ENCODE measurements around the gene PPARA.
A peak's percentile ranks its signal among the peaks of the same experiment; 100 is the strongest.

The PPARA gene

GRCh38 chr22:46224044-46224897, 73.9 kb downstream of the PPARA start:
- no peak for DNase-seq

- DNase-seq = no peak
Measured at GRCh38 chr22:46224898-46225290, 74.6 kb downstream of the PPARA start.

DNA sequence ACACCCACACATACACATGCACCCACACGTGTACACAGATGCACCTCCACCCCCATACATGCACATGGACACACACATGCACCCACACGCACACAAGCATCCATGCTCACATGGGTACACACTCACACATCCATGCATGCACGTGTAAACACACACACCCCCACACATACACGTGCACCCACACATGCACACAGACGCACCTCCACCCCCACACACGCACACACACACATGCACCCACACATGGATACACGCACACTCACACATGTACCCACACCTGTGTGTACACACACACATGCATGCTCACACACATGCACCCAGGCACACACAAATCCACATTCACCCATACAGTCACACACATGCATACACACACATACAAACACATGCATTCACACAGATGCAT, 75.3 kb downstream of the PPARA start:
- DNase-seq = no peak

DNA sequence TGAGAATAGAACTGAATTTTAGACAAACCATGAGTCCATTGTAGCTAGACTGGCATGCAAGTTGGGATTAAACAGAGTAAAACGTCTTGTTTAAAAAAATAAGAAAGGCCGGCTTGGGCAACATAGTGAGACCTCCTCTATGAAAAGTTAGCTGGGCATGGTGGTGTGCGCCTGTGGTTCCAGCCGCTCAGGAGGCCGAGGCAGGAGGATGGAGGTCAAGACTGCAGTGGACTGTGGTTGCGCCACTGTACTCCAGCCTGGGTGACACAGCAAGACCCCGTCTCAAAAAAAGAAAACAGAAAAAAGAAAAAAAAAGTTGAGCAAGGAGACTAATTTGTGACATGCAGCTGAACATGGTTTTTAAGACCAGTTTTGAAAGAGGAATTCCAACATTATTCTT, 76.3 kb downstream of the PPARA start:
- DNase-seq = no peak

DNA sequence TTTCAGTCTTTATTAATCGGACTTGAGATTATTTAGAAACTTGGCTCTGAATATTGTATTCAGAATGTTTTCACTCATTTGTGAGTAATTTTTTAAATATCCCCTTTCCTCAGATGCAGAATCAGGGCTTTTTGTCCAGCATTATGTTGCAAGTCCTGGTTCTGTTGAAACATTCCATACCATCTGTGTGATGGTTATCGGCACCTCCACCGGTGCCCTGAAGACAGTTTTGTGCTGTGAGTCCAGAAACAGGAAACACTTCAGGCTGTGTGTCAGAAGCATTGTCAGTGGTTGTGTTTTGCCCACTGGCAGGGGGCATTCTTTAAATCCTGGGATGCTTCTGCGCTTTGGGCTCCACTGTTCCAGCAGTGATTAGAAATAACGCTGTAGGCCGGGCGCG, 79.4 kb downstream of the PPARA start:
- no peak for DNase-seq

GRCh38 chr22:46230262-46230901, 80.1 kb downstream of the PPARA start:
- DNase-seq = no peak

- no peak for DNase-seq
Measured at GRCh38 chr22:46233231-46233630, 82.9 kb downstream of the PPARA start.

DNA sequence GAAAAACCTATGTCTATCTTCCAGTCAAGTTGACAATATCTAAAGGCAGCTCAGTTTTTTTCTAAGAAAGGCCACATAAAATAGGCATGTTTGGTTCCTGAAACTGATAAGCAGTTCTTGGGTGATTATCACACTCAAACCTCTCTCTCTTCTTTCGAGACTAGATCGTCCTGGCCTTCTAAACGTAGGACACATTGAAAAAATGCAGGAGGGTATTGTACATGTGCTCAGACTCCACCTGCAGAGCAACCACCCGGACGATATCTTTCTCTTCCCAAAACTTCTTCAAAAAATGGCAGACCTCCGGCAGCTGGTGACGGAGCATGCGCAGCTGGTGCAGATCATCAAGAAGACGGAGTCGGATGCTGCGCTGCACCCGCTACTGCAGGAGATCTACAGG, 84.6 kb downstream of the PPARA start:
- DNase-seq = no peak

- DNase-seq = no peak
Measured at GRCh38 chr22:46237453-46238124, 87.3 kb downstream of the PPARA start.

- peak; percentile 31 for DNase-seq
Measured at GRCh38 chr22:46238541-46238940, 88.2 kb downstream of the PPARA start.

DNA sequence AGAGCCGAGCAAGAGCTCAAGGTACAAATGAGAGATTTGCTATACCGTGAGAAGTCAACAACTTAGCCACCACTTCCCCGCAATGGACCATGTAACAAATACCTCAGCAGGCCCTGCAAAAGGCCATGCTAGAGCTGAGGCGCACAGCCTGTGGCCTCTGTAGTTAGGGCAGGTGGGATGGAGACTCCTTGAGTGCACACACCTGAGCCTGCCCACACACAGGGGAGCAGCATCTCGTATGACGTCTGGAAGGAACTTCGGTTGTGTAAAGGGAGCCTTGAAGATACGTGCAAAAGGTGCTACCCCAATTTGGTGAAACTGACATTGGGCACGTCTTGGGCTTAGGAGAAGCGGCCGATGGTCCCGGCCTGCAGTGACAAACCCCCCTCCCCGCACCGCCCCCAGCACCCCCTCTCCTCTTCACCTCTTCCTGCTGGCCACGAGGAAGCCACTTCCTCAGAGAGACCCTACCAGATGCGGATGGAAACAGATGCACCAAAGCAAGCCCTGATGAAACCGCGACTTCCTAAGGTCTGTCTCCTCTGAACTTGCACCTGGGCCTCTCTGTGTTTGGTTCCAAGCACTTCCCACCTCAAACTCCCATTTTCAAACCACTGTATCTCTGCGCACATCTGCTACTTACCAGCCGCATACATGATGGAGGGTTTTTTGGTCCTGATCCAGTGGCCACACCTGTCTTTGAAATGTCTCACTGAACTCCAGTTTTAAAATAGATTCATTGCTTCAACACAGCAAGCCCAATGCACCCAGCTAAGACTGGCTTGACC, 89.1 kb downstream of the PPARA start:
- DNase-seq = no peak

GRCh38 chr22:46240073-46240472, 89.7 kb downstream of the PPARA start:
- no peak for DNase-seq

- no peak for DNase-seq
Measured at GRCh38 chr22:46240506-46240905, 90.2 kb downstream of the PPARA start.

GRCh38 chr22:46240907-46241306, 90.6 kb downstream of the PPARA start:
- DNase-seq = no peak

GRCh38 chr22:46241396-46242007, 91.2 kb downstream of the PPARA start:
- DNase-seq = no peak

DNA sequence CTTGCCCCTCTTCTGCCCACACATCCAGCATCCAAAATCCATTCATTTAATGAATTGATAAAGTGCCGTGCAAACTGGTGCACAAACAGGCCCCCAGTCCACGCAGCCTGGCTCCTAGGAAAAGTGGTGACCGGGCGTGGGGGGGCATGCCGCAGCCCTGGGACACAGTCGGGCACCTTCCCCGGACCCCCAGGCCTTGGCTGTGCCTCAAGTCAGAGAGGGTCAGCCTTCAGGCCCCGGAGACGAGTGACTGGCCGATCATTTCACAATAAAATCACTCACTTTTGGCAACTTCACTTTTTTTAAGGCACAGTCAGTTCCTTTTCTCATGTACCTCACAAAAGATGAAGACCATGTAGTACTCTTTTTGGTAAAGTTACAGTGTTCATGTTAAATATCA, 91.8 kb downstream of the PPARA start:
- DNase-seq = no peak

- no peak for DNase-seq
Measured at GRCh38 chr22:46244771-46245170, 94.4 kb downstream of the PPARA start.

DNA sequence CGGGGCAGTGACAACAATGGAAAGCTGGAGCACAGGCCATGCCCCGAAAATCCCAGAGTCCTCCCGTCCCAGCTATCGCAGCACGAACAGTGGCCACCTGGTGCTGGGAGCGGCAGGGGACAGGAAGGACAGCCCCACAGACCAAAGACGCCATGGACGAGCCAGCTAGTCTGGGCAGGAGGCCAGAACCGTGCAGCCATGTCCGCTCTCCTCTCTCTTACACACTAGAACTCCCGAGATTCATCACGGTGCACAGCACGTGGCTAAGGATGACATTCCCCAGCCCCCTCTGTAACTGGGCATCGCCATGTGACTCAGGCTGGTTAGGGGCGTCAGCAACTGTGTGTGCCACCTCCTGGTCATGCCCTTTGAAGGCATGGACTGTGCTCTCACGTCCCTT, 95.2 kb downstream of the PPARA start:
- no peak for DNase-seq

- DNase-seq = no peak
Measured at GRCh38 chr22:46246178-46246577, 95.9 kb downstream of the PPARA start.

DNA sequence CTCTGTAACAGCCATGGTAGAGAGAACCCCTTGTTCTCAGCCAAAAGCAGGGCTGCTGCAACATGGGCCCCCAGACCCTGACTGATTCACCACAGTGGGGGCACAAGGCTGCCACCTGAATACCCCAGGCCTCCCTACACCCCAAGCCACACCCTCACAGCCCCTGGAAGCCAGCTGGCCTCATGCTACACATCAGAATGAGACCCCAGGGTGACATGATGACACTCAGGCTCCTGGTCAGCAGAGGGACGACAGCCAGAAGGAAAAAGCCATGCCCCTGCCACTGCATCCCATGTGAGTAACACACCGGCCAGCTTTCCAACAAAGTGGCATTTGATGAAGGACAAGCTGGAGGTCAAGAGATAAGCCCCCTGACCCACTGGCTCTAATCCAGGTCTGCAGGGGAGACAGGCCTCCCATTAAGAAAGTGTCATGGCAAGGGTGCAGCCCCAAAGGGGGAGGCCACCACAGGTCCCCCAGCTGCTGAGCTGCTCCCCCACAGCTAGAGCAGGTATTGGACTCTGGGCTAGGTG, 97.2 kb downstream of the PPARA start:
- DNase-seq = no peak

- DNase-seq = peak; percentile 94
Measured at GRCh38 chr22:46250035-46250782, 99.9 kb downstream of the PPARA start, which contains the start of gene CDPF1. TSS of gene CDPF1 (minus strand) at chr22:46250293. CDS start at chr22:46248284, 2,009 bp downstream.

DNA sequence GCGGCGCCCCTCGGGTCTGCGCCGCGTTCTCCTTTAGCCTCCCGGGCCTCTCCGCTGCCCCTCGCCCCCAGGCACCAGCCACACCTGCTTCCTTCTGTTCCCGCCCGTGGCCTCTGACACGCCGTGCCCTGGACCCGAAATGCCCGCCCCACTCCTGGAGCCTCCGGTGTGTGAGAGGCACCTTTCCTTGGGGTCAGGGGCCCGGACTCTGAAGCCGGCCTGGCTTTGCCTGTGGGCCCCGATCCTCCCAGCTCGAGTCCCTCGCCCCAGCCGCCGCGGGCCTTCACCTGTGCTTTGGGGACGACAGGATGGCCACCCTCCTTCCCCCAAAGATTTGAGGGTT, 100.4 kb downstream of the PPARA start:
- no peak for DNase-seq
